Measurements from ENCODE around the gene TSPEAR.

- TF ChIP-seq ATF2 (CRISPR knock-in tag; IDR thresholded peaks at IDR 0.05): no peak
- no peak for TF ChIP-seq MAX (CRISPR knock-in tag; IDR thresholded peaks at IDR 0.05)
- no peak for TF ChIP-seq SAFB2 (IDR thresholded peaks at IDR 0.05; ENCODE audit: borderline replicate concordance, low read depth, low read length, severe bottlenecking)
- no peak for TF ChIP-seq BDP1 (IDR thresholded peaks at IDR 0.05; ENCODE audit: insufficient read depth, insufficient read length)
- TF ChIP-seq HDAC2 (IDR thresholded peaks at IDR 0.05): no peak
- no peak for TF ChIP-seq RNF2 (IDR thresholded peaks at IDR 0.05)
- no peak for TF ChIP-seq CREB5 (CRISPR knock-in tag; IDR thresholded peaks at IDR 0.05)
- TF ChIP-seq, protein P1, sequence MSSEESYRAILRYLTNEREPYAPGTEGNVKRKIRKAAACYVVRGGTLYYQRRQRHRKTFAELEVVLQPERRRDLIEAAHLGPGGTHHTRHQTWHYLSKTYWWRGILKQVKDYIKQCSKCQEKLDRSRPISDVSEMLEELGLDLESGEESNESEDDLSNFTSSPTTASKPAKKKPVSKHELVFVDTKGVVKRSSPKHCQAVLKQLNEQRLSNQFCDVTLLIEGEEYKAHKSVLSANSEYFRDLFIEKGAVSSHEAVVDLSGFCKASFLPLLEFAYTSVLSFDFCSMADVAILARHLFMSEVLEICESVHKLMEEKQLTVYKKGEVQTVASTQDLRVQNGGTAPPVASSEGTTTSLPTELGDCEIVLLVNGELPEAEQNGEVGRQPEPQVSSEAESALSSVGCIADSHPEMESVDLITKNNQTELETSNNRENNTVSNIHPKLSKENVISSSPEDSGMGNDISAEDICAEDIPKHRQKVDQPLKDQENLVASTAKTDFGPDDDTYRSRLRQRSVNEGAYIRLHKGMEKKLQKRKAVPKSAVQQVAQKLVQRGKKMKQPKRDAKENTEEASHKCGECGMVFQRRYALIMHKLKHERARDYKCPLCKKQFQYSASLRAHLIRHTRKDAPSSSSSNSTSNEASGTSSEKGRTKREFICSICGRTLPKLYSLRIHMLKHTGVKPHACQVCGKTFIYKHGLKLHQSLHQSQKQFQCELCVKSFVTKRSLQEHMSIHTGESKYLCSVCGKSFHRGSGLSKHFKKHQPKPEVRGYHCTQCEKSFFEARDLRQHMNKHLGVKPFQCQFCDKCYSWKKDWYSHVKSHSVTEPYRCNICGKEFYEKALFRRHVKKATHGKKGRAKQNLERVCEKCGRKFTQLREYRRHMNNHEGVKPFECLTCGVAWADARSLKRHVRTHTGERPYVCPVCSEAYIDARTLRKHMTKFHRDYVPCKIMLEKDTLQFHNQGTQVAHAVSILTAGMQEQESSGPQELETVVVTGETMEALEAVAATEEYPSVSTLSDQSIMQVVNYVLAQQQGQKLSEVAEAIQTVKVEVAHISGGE (CRISPR knock-in tag; IDR thresholded peaks at IDR 0.05): no peak
- TF ChIP-seq SREBF1 (IDR thresholded peaks at IDR 0.05; ENCODE audit: borderline replicate concordance, low read depth, low read length): no peak
- no peak for TF ChIP-seq GABPB2 (CRISPR knock-in tag; conservative IDR thresholded peaks at IDR 0.05)
Observed at GRCh38 chr21:44682580-44683151, 28.7 kb downstream of the TSPEAR start.
